HG03520 (cell line): ENCODE results near the gene INHA.

Source experiments
- ATAC-seq: cut with Tn5 transposase; IDR thresholded peaks from one replicate; pipeline ENCODE4 v1.9.1; 2021; ENCODE audit warnings: mild to moderate bottlenecking, moderate library complexity; ENCODE audit not compliant: unreplicated experiment

The INHA gene

GRCh38 chr2:219573166-219573565 is 1.1 kb downstream of the INHA start:
- ATAC-seq = no peak

- ATAC-seq = no peak
Observed at GRCh38 chr2:219574484-219575311, 2.6 kb downstream of the INHA start.

- ATAC-seq = no peak
Observed at GRCh38 chr2:219575566-219576504, 3.7 kb downstream of the INHA start.

GRCh38 chr2:219576505-219577388 is 4.6 kb downstream of the INHA start:
- no peak for ATAC-seq

- ATAC-seq = no peak
Observed at GRCh38 chr2:219578811-219579613, 6.9 kb downstream of the INHA start.

GRCh38 chr2:219581346-219581745 is 9.2 kb downstream of the INHA start:
- no peak for ATAC-seq

- no peak for ATAC-seq
Observed at GRCh38 chr2:219591091-219591490, 19.0 kb downstream of the INHA start.

- no peak for ATAC-seq
Observed at GRCh38 chr2:219592736-219593135, 20.6 kb downstream of the INHA start.

GRCh38 chr2:219593154-219593553 is 21.0 kb downstream of the INHA start:
- ATAC-seq = no peak

- no peak for ATAC-seq
Observed at GRCh38 chr2:219595256-219595655, 23.1 kb downstream of the INHA start.

GRCh38 chr2:219596954-219597551 is 24.9 kb downstream of the INHA start:
- ATAC-seq = peak; percentile 0

GRCh38 chr2:219597552-219598307 is 25.6 kb downstream of the INHA start, which contains the start of gene STK11IP:
STK11IP (plus strand) TSS chr2:219597857; CDS start chr2:219598120, 263 bp downstream.
- ATAC-seq = peak; percentile 85

GRCh38 chr2:219598308-219599078 is 26.4 kb downstream of the INHA start:
- ATAC-seq = no peak

- ATAC-seq = no peak
Observed at GRCh38 chr2:219603771-219604170, 31.7 kb downstream of the INHA start.

GRCh38 chr2:219605607-219605954 is 33.5 kb downstream of the INHA start:
- no peak for ATAC-seq

GRCh38 chr2:219607931-219608330 is 35.8 kb downstream of the INHA start:
- ATAC-seq = no peak

GRCh38 chr2:219608399-219608964 is 36.4 kb downstream of the INHA start:
- no peak for ATAC-seq
